Measurements from ENCODE around the gene CTIF. TPM values are rescaled to one million over a fixed set of nuclear protein-coding genes. Genes with fewer than 3 reads are reported as not detected.

The CTIF gene
- total RNA-seq, 2 experiments from 2014 or later = 0.06 to 0.38 TPM

DNA sequence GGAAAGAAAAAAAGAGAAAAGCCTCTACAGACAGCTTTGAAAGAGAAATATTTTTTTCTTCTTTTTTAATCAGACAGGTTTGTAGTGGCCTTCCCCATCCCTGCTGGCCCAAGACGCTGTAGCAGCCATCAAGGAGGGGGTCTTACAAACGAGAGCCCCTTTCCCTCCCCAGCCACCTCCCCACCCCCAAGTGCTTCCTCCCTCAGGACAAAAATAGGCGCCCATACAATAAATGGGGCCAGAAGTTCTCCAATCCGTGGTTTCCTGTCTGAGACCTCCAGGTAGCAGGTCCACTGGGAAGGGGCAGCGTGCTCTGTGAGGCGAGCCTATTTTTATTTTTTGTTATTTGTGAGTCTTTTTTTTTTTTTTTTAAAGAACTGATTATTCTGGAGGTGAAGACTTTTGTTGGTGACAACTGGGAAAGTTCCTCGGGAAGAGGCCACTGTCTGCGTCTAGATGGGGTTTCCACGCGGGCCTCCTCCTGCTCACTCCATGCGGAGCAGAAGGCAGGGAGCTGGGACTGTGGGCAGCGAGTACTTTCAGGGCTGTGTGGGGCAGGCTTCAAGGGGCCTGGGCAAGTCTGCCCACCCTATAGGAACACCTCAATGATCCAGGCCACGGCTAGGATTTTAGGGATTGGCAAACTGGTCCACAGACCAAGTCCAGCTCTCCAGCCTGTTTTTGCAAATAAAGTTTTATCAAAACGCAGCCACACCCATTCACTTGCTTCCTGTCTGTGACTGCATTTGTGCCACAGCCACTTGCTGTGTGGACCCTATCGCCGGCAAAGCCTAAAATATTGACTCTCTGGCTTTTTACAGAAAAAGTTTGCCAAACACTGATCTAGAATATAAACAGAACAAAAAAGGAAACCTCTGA, 139.6 kb downstream of the CTIF start:
- Histone ChIP-seq H3K36me3 (ENCODE audit: insufficient read depth, low read length) (no peaks in the 10 kb centered on the region), H4K20me1 (ENCODE audit: insufficient read depth, low read length) (no peaks in the 10 kb centered on the region), H3K27ac (ENCODE audit: low read depth, low read length, poor library complexity, severe bottlenecking) (no peak overlapping the region), H3K4me1 (ENCODE audit: insufficient read depth, low read length, poor library complexity, severe bottlenecking) (peaks cover 16% of the 10 kb centered on the region), H3K79me2 (ENCODE audit: insufficient read depth, low read depth, low read length) (no peaks in the 10 kb centered on the region), H3K9me3 (ENCODE audit: low read length) (no peaks in the 10 kb centered on the region), H2AFZ (ENCODE audit: low read length) (no peak overlapping the region), H3K4me2 (ENCODE audit: low read length) (no peak overlapping the region), H3K4me3 (ENCODE audit: low read depth, low read length, poor library complexity, severe bottlenecking) (no peak overlapping the region), H3K9me2 (ENCODE audit: insufficient read depth, low read length) (no peaks in the 10 kb centered on the region)
- CTCF ChIA-PET (ENCODE audit: unreplicated experiment) = no interaction called here
- POLR2A ChIA-PET = no interaction called here
- intact Hi-C loops (cut with micrococcal nuclease; ENCODE audit: unreplicated experiment) = loop anchor here (5.0 to 10.0 kb wide), 5 partner anchors 89 to 776 kb away; no protein-coding TSS in a partner anchor
- TF ChIP-seq, protein P1, sequence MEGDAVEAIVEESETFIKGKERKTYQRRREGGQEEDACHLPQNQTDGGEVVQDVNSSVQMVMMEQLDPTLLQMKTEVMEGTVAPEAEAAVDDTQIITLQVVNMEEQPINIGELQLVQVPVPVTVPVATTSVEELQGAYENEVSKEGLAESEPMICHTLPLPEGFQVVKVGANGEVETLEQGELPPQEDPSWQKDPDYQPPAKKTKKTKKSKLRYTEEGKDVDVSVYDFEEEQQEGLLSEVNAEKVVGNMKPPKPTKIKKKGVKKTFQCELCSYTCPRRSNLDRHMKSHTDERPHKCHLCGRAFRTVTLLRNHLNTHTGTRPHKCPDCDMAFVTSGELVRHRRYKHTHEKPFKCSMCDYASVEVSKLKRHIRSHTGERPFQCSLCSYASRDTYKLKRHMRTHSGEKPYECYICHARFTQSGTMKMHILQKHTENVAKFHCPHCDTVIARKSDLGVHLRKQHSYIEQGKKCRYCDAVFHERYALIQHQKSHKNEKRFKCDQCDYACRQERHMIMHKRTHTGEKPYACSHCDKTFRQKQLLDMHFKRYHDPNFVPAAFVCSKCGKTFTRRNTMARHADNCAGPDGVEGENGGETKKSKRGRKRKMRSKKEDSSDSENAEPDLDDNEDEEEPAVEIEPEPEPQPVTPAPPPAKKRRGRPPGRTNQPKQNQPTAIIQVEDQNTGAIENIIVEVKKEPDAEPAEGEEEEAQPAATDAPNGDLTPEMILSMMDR (conservative IDR thresholded peaks at IDR 0.05; ENCODE audit: low read length) = no peak
- TF ChIP-seq EZH2phosphoT487 (IDR thresholded peaks at IDR 0.05; ENCODE audit: borderline replicate concordance, low read depth, low read length) = no peak
- no peak for DNase-seq (ENCODE audit: low spot score)
- BruUV-seq (replicated peaks) = no TSS peak

DNA sequence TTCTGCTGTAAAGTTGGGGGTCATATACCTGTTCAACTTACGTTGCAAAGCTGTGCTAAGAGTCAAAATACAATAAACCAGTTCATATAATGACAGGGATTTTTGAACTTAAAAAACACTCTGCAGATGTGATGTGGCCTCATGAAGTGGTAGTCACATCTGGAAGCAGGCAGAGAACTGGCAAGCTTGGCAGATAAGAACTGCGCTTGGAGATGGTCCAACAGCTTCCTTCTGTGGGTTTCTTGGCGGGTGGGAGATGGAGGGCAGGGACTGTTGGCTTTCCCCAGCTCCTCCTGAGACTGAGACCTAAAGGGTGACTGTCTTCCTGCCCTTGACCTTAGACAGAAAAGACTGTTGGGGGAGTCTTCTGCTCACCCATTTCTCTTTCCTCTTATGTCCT, 140.4 kb downstream of the CTIF start:
- H3K9me3 ChIP-seq (ENCODE audit: low read length) = no peaks in the 10 kb centered on the region
- H3K4me3 ChIP-seq (ENCODE audit: low read depth, low read length, poor library complexity, severe bottlenecking) = no peak overlapping the region
- POLR2A ChIA-PET = no interaction called here
- H3K4me1 ChIP-seq (ENCODE audit: insufficient read depth, low read length, poor library complexity, severe bottlenecking) = peaks cover 9% of the 10 kb centered on the region
- H3K79me2 ChIP-seq (ENCODE audit: insufficient read depth, low read depth, low read length) = no peaks in the 10 kb centered on the region
- no peak overlapping the region for H3K4me2 ChIP-seq (ENCODE audit: low read length)
- intact Hi-C loops (cut with micrococcal nuclease; ENCODE audit: unreplicated experiment) = loop anchor here (5.0 to 10.0 kb wide), 5 partner anchors 88 to 776 kb away; no protein-coding TSS in a partner anchor
- no peak for TF ChIP-seq EZH2phosphoT487 (IDR thresholded peaks at IDR 0.05; ENCODE audit: borderline replicate concordance, low read depth, low read length)
- CTCF ChIA-PET (ENCODE audit: unreplicated experiment) = no interaction called here
- no peaks in the 10 kb centered on the region for H3K36me3 ChIP-seq (ENCODE audit: insufficient read depth, low read length)
- no peak overlapping the region for H2AFZ ChIP-seq (ENCODE audit: low read length)
- no peaks in the 10 kb centered on the region for H4K20me1 ChIP-seq (ENCODE audit: insufficient read depth, low read length)
- no peaks in the 10 kb centered on the region for H3K9me2 ChIP-seq (ENCODE audit: insufficient read depth, low read length)
- H3K27ac ChIP-seq (ENCODE audit: low read depth, low read length, poor library complexity, severe bottlenecking) = no peak overlapping the region
- no peak for DNase-seq (ENCODE audit: low spot score)
- BruUV-seq (replicated peaks) = no TSS peak

DNA sequence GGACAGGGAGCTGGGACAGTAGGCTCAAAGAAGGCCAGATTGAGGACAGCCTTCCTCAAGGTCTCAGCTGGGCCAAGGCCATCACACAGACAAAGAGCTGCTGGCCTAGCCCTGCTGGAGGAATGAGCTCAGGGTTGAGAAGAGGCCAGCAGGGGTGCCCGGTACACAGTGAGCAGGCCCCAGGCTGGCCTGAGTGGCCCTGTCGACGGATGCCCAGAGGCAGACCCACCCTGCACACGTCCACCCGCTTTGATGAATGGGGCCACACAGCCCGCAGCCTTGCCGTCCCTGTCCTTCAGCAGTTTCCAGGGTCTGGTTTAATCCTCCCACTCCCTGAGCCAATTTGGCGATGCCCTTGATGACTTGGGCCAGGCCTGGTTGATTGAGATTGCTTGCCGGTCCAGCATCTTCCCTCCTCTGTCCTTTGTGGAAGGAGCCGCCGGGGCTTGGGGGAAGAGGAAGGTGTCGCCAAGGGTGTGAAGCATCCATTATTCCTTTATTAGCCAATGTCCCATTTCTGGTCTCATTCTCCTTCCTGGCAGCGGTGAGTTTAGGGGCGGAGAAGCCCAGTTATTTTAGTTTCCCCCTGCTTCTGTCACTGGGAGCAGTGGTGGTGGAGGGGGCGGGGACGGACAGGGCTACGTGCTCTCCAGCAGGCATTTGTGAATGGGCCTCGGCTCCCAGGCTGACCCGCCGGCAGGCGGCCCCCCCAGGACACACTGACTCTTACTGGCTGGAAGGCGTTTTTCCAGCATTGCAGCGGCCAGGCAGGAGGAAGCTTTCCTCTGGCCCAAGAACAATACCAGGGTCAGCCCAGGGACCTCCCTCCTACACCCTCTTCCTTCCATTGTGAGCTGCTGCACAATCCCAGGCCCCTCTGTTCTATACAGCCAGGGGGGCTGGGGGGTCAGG, 141.8 kb downstream of the CTIF start:
- ChIA-PET CTCF (ENCODE audit: unreplicated experiment) (no interaction called here), POLR2A (no interaction called here)
- Histone ChIP-seq H4K20me1 (ENCODE audit: insufficient read depth, low read length) (no peaks in the 10 kb centered on the region), H3K79me2 (ENCODE audit: insufficient read depth, low read depth, low read length) (no peaks in the 10 kb centered on the region), H3K27ac (ENCODE audit: low read depth, low read length, poor library complexity, severe bottlenecking) (no peak overlapping the region), H3K4me2 (ENCODE audit: low read length) (no peak overlapping the region), H3K36me3 (ENCODE audit: insufficient read depth, low read length) (no peaks in the 10 kb centered on the region), H2AFZ (ENCODE audit: low read length) (no peak overlapping the region), H3K4me1 (ENCODE audit: insufficient read depth, low read length, poor library complexity, severe bottlenecking) (peaks cover 1% of the 10 kb centered on the region), H3K4me3 (ENCODE audit: low read depth, low read length, poor library complexity, severe bottlenecking) (no peak overlapping the region), H3K9me3 (ENCODE audit: low read length) (no peaks in the 10 kb centered on the region), H3K9me2 (ENCODE audit: insufficient read depth, low read length) (no peaks in the 10 kb centered on the region)
- TF ChIP-seq, protein P1 (conservative IDR thresholded peaks at IDR 0.05; ENCODE audit: low read length) = no peak
- no peak for TF ChIP-seq EZH2phosphoT487 (IDR thresholded peaks at IDR 0.05; ENCODE audit: borderline replicate concordance, low read depth, low read length)
- intact Hi-C loops (cut with micrococcal nuclease; ENCODE audit: unreplicated experiment) = no loop called here
- DNase-seq (ENCODE audit: low spot score) = no peak
- no TSS peak for BruUV-seq (replicated peaks)

Data from OCI-LY7 (cell line).